Neural progenitor cell (in vitro differentiated cells): Measurements from ENCODE around the gene SLC38A8.

ENCODE experiments used
- EZH2 ChIP-seq: fragments of 200-600 bp; sonication (generic); IDR thresholded peaks from 2 replicates; pipeline ENCODE4 v1.6.1; 2017; ENCODE audit warnings: antibody characterized with exemption, mild to moderate bottlenecking, moderate library complexity
- EZH2phosphoT487 ChIP-seq: fragments of 200-600 bp; sonication (generic); IDR thresholded peaks from 2 replicates; pipeline ENCODE4 v1.6.1; 2017; ENCODE audit warnings: antibody characterized with exemption
- TF ChIP-seq, protein P1 (sequence below): fragments of 200-600 bp; sonication (generic); IDR thresholded peaks from 2 replicates; pipeline ENCODE4 v1.5.1; 2017; ENCODE audit warnings: antibody characterized with exemption, mild to moderate bottlenecking

DNA sequence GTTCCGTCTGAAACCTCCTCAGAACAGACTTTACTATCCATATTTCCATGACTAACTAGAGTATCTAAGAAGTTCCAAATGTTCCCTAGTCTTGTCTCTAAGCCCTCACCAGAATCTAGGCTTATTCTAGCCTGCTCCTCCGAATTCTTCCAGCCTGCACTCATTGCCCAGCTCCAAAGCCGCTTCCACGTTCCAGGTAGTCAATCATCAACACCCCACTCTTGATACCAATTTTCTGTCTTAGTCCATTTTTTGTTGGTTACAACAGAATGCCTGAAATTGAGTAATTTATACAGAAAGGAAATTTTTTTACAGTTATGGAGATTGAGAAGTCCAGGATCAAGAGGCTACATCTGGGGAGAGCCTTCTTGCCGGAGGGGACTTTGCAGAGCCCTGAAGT, 21.1 kb downstream of the SLC38A8 start:
- TF ChIP-seq, protein P1, sequence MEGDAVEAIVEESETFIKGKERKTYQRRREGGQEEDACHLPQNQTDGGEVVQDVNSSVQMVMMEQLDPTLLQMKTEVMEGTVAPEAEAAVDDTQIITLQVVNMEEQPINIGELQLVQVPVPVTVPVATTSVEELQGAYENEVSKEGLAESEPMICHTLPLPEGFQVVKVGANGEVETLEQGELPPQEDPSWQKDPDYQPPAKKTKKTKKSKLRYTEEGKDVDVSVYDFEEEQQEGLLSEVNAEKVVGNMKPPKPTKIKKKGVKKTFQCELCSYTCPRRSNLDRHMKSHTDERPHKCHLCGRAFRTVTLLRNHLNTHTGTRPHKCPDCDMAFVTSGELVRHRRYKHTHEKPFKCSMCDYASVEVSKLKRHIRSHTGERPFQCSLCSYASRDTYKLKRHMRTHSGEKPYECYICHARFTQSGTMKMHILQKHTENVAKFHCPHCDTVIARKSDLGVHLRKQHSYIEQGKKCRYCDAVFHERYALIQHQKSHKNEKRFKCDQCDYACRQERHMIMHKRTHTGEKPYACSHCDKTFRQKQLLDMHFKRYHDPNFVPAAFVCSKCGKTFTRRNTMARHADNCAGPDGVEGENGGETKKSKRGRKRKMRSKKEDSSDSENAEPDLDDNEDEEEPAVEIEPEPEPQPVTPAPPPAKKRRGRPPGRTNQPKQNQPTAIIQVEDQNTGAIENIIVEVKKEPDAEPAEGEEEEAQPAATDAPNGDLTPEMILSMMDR: no peak
- no peak for TF ChIP-seq EZH2phosphoT487
- no peak for TF ChIP-seq EZH2
